GM12864 (cell line): ENCODE measurements around the gene BCL2L11.

Source experiments
- DNase-seq: peaks from one replicate; pipeline ENCODE4 v3.0.0-alpha.2; 2011; ENCODE audit warnings: low read depth
- H3K4me3 ChIP-seq: 2 replicates; pipeline ENCODE4 v1.5.1; 2011; ENCODE audit warnings: mild to moderate bottlenecking, low read depth, low read length, control low read depth
- CTCF ChIP-seq: IDR thresholded peaks from 2 replicates; pipeline ENCODE4 v1.5.1; 2011; ENCODE audit warnings: low read depth, mild to moderate bottlenecking, moderate library complexity, low read length, control low read depth, inconsistent platforms; ENCODE audit errors: missing control alignments

The BCL2L11 gene

GRCh38 chr2:111145103-111145760, 24.5 kb downstream of the BCL2L11 start:
- no peak for DNase-seq
- no peak for TF ChIP-seq CTCF

GRCh38 chr2:111145951-111146350, 25.2 kb downstream of the BCL2L11 start:
- no peak for DNase-seq
- H3K4me3 ChIP-seq: no peak overlapping the region
- TF ChIP-seq CTCF: no peak

More at GRCh38 chr2:111145103-111145760, 24.5 kb downstream of the BCL2L11 start:
- H3K4me3 ChIP-seq: no peak overlapping the region

- no peak for DNase-seq
- no peak for TF ChIP-seq CTCF
- H3K4me3 ChIP-seq: no peak overlapping the region
Measured at GRCh38 chr2:111148225-111148873, 27.6 kb downstream of the BCL2L11 start.

- no peak for TF ChIP-seq CTCF
- no peak for DNase-seq
- no peak overlapping the region for H3K4me3 ChIP-seq
Measured at GRCh38 chr2:111148925-111149324, 28.2 kb downstream of the BCL2L11 start.

- DNase-seq: no peak
- TF ChIP-seq CTCF: no peak
Measured at GRCh38 chr2:111149882-111150455, 29.3 kb downstream of the BCL2L11 start.

GRCh38 chr2:111154758-111155157, 34.0 kb downstream of the BCL2L11 start:
- DNase-seq: no peak
- no peak overlapping the region for H3K4me3 ChIP-seq
- TF ChIP-seq CTCF: no peak

More at GRCh38 chr2:111149882-111150455, 29.3 kb downstream of the BCL2L11 start:
- H3K4me3 ChIP-seq: no peak overlapping the region
